Mesenchymal stem cell (in vitro differentiated cells and primary cell): ENCODE data around the gene ZGPAT.

Source experiments
- DNase-seq: peaks from one replicate; pipeline ENCODE4 v3.0.0-alpha.2; 2013
- H2AFZ ChIP-seq: one replicate; pipeline ENCODE4 v1.6.1; 2013; ENCODE audit warnings: low read depth, mild to moderate bottlenecking, control low read depth, inconsistent platforms, low read length, moderate library complexity
- H2AK5ac ChIP-seq: 2 replicates; pipeline ENCODE4 v1.6.1; 2013; ENCODE audit warnings: low read length, moderate library complexity, mild to moderate bottlenecking, inconsistent platforms; ENCODE audit not compliant: severe bottlenecking
- H2BK120ac ChIP-seq: one replicate; pipeline ENCODE4 v1.6.1; 2013; ENCODE audit warnings: low read depth, mild to moderate bottlenecking, inconsistent platforms, low read length, moderate library complexity
- H2BK12ac ChIP-seq, 2 experiments: one replicate each; pipeline ENCODE4 v1.6.1; 2013; ENCODE audit warnings: inconsistent platforms in 2 of 2, low read length in 2 of 2, mild to moderate bottlenecking in 2 of 2, moderate library complexity in 2 of 2, control low read depth in 1 of 2
- H2BK15ac ChIP-seq: one replicate; pipeline ENCODE4 v1.6.1; 2013; ENCODE audit warnings: mild to moderate bottlenecking, low read depth, inconsistent platforms; ENCODE audit not compliant: poor library complexity, severe bottlenecking
- H2BK5ac ChIP-seq: 2 replicates; pipeline ENCODE4 v1.6.1; 2013; ENCODE audit warnings: low read depth, mild to moderate bottlenecking, low read length, control low read depth, inconsistent platforms; ENCODE audit not compliant: poor library complexity, severe bottlenecking
- H3K14ac ChIP-seq, 2 experiments: one replicate each; pipeline ENCODE4 v1.6.1; 2013; ENCODE audit warnings: inconsistent platforms in 2 of 2, low read length in 2 of 2, control low read depth in 1 of 2, mild to moderate bottlenecking in 1 of 2, moderate library complexity in 1 of 2
- H3K18ac ChIP-seq, 2 experiments: one replicate each; pipeline ENCODE4 v1.6.1; 2013; ENCODE audit warnings: inconsistent platforms in 2 of 2, low read length in 2 of 2, control low read depth in 1 of 2, low read depth in 1 of 2, mild to moderate bottlenecking in 1 of 2
- H3K23ac ChIP-seq, 2 experiments: one replicate each; pipeline ENCODE4 v1.6.1; 2013; ENCODE audit warnings: inconsistent platforms in 2 of 2, low read length in 2 of 2, mild to moderate bottlenecking in 2 of 2, moderate library complexity in 2 of 2, control low read depth in 1 of 2
- H3K27ac ChIP-seq: 2 replicates; pipeline ENCODE4 v1.5.1; 2013; ENCODE audit warnings: mild to moderate bottlenecking, moderate library complexity, low read length, control low read depth, inconsistent platforms; ENCODE audit not compliant: poor library complexity, severe bottlenecking
- H3K27me3 ChIP-seq, 2 experiments: 2 replicates each; pipeline versions ENCODE4 v1.6.1 to v1.7.0; 2013; ENCODE audit warnings: low read length in 2 of 2, mild to moderate bottlenecking in 2 of 2, moderate library complexity in 2 of 2, control low read depth in 1 of 2, inconsistent platforms in 1 of 2; ENCODE audit not compliant: control insufficient read depth in 1 of 2, insufficient read depth in 1 of 2
- H3K36me3 ChIP-seq, 2 experiments: 2 replicates each; pipeline versions ENCODE4 v1.6.1 to v1.7.0; 2013; ENCODE audit warnings: low read length in 2 of 2, control low read depth in 1 of 2, inconsistent platforms in 1 of 2, low read depth in 1 of 2, mild to moderate bottlenecking in 1 of 2; ENCODE audit not compliant: insufficient read depth in 2 of 2, control insufficient read depth in 1 of 2
- H3K4ac ChIP-seq, 2 experiments: one replicate each; pipeline ENCODE4 v1.6.1; 2013; ENCODE audit warnings: inconsistent platforms in 2 of 2, low read length in 2 of 2, mild to moderate bottlenecking in 2 of 2, moderate library complexity in 2 of 2, control low read depth in 1 of 2, low read depth in 1 of 2
- H3K4me1 ChIP-seq: 2 replicates; pipeline ENCODE4 v1.6.1; 2013; ENCODE audit warnings: low read depth, low read length, control low read depth; ENCODE audit not compliant: control insufficient read depth, insufficient read depth
- H3K4me2 ChIP-seq: 2 replicates; pipeline ENCODE4 v1.6.1; 2013; ENCODE audit warnings: low read length, mild to moderate bottlenecking, inconsistent platforms; ENCODE audit not compliant: poor library complexity, severe bottlenecking
- H3K4me3 ChIP-seq, 2 experiments: 2 replicates each; pipeline versions ENCODE4 v1.5.1 to v1.7.0; 2013; ENCODE audit warnings: low read length in 2 of 2, mild to moderate bottlenecking in 2 of 2, control low read depth in 1 of 2, low read depth in 1 of 2; ENCODE audit not compliant: insufficient read depth in 1 of 2
- H3K79me1 ChIP-seq: replicated peaks from 2 replicates; pipeline ENCODE4 v1.6.1; 2013; ENCODE audit warnings: mild to moderate bottlenecking, control low read depth, low read length, inconsistent platforms; ENCODE audit not compliant: poor library complexity, severe bottlenecking
- H3K9ac ChIP-seq: 2 replicates; pipeline ENCODE4 v1.7.0; 2013; ENCODE audit warnings: mild to moderate bottlenecking, low read length, moderate library complexity
- H3K9me3 ChIP-seq: 2 replicates; pipeline ENCODE4 v1.7.0; 2013; ENCODE audit warnings: mild to moderate bottlenecking, low read length; ENCODE audit not compliant: control insufficient read depth
- H4K8ac ChIP-seq: one replicate; pipeline ENCODE4 v1.6.1; 2013; ENCODE audit warnings: inconsistent platforms, mild to moderate bottlenecking, low read length, moderate library complexity
- H4K91ac ChIP-seq: one replicate; pipeline ENCODE4 v1.6.1; 2013; ENCODE audit warnings: mild to moderate bottlenecking, low read length, inconsistent platforms
- WGBS: methylation state at CpG from one replicate; pipeline ENCODE4 v1.1.7; 2013; ENCODE audit warnings: mixed read lengths; 5-methylcytosine and 5-hydroxymethylcytosine counted together

The ZGPAT gene

DNA sequence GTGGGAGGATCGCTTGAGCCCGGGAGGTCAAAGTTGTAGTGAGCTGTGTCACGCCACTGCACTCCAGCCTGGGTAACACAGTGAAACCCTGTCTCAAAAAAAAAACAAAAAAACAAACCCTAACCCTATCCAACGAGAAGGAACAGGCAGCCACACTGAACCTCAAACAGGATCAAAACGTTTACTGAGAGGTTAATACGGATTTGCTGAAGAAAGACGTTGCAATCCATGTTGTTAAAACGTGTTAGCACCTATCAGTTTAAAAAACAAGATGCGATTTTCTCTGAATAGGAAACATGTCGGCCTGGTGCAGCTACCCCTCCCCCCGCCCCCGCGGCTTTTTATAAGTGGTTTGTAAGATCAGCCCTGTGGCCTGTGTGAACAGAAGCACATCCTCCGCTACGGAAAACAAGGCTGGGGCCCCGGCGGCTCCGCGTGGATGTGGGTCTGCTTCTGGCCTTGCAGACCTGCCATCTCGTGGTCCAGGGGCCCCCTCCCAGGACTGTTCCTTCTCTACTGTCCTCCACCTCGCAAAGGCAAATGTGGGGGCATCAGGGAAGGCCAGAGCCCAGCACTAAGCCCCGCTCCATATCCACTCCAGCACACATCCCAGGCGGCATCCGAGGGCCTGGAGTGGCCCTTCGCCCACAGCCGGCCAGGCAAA is 43.1 kb downstream of the ZGPAT start:
- Histone ChIP-seq H3K36me3 (peaks cover 0 to 52% of the 10 kb centered on the region in 2 experiments), H3K27ac (no peak overlapping the region), H3K79me1 (peaks cover 6% of the 10 kb centered on the region), H2BK12ac (no peak overlapping the region), H2BK15ac (no peak overlapping the region), H3K4me1 (no peaks in the 10 kb centered on the region), H3K4me2 (no peak overlapping the region), H2BK120ac (no peak overlapping the region), H4K8ac (no peak overlapping the region), H3K27me3 (peaks cover 0 to 7% of the 10 kb centered on the region in 2 experiments), H3K9ac (no peak overlapping the region), H2AK5ac (no peak overlapping the region), H3K9me3 (no peaks in the 10 kb centered on the region), H3K4me3 (no peak overlapping the region), H3K18ac (no peak overlapping the region), H4K91ac (no peak overlapping the region), H3K23ac (no peak overlapping the region), H3K4ac (no peak overlapping the region), H2BK5ac (no peak overlapping the region), H3K14ac (no peak overlapping the region), H2AFZ (no peak overlapping the region)
- 78% methylated on average over 25 of the region's 26 CpGs for WGBS
- no peak for DNase-seq

- H3K18ac ChIP-seq: no peak overlapping the region
- H3K23ac ChIP-seq: no peak overlapping the region
- no peak overlapping the region for H4K91ac ChIP-seq
- no peak overlapping the region for H3K14ac ChIP-seq
- H3K4ac ChIP-seq: no peak overlapping the region
- H2AFZ ChIP-seq: no peak overlapping the region
- no peak overlapping the region for H4K8ac ChIP-seq
- peaks cover 0 to 7% of the 10 kb centered on the region in 2 experiments for H3K27me3 ChIP-seq
- no peak overlapping the region for H3K4me2 ChIP-seq
- peaks cover 0 to 44% of the 10 kb centered on the region in 2 experiments for H3K36me3 ChIP-seq
- H3K9me3 ChIP-seq: no peaks in the 10 kb centered on the region
- no peak for DNase-seq
- H3K9ac ChIP-seq: no peak overlapping the region
- H2BK15ac ChIP-seq: peak overlapping the region; percentile 36
- no peak overlapping the region for H3K27ac ChIP-seq
- H3K79me1 ChIP-seq: peaks cover 4% of the 10 kb centered on the region
- no peak overlapping the region for H2BK5ac ChIP-seq
- H2AK5ac ChIP-seq: no peak overlapping the region
- 91% methylated on average over 31 of the region's 45 CpGs for WGBS
- no peak overlapping the region for H2BK12ac ChIP-seq
- H3K4me3 ChIP-seq: no peak overlapping the region
- no peaks in the 10 kb centered on the region for H3K4me1 ChIP-seq
- no peak overlapping the region for H2BK120ac ChIP-seq
Measured at GRCh38 chr20:63751471-63752271, 43.8 kb downstream of the ZGPAT start.

GRCh38 chr20:63752411-63753101 is 44.7 kb downstream of the ZGPAT start:
- Histone ChIP-seq H4K91ac (peak overlapping the region; percentile 16), H3K9me3 (no peaks in the 10 kb centered on the region), H2BK5ac (no peak overlapping the region), H3K4me2 (no peak overlapping the region), H3K27ac (no peak overlapping the region), H3K18ac (no peak overlapping the region), H2BK15ac (no peak overlapping the region), H3K14ac (no peak overlapping the region), H2AFZ (no peak overlapping the region), H4K8ac (no peak overlapping the region), H3K4ac (no peak overlapping the region), H3K9ac (no peak overlapping the region), H3K23ac (no peak overlapping the region), H2BK120ac (no peak overlapping the region), H3K27me3 (peaks cover 0 to 7% of the 10 kb centered on the region in 2 experiments), H3K36me3 (peaks cover 0 to 43% of the 10 kb centered on the region in 2 experiments), H2BK12ac (no peak overlapping the region), H3K4me1 (no peaks in the 10 kb centered on the region), H3K4me3 (no peak overlapping the region), H2AK5ac (no peak overlapping the region), H3K79me1 (peaks cover 4% of the 10 kb centered on the region)
- WGBS: 96% methylated on average over 48 of the region's 50 CpGs
- DNase-seq: no peak

GRCh38 chr20:63753381-63753780 is 45.5 kb downstream of the ZGPAT start:
- H4K91ac ChIP-seq: no peak overlapping the region
- H2BK15ac ChIP-seq: no peak overlapping the region
- H3K79me1 ChIP-seq: peaks cover 4% of the 10 kb centered on the region
- H3K4me2 ChIP-seq: no peak overlapping the region
- no peak overlapping the region for H3K14ac ChIP-seq
- H3K9ac ChIP-seq: no peak overlapping the region
- H3K18ac ChIP-seq: no peak overlapping the region
- H3K9me3 ChIP-seq: no peaks in the 10 kb centered on the region
- H3K4me3 ChIP-seq: no peak overlapping the region
- H2BK12ac ChIP-seq: no peak overlapping the region
- WGBS: 96% methylated on average over 13 of the region's 13 CpGs
- no peak for DNase-seq
- no peak overlapping the region for H2AFZ ChIP-seq
- H3K23ac ChIP-seq: no peak overlapping the region
- peaks cover 0 to 42% of the 10 kb centered on the region in 2 experiments for H3K36me3 ChIP-seq
- no peaks in the 10 kb centered on the region for H3K4me1 ChIP-seq
- no peak overlapping the region for H2AK5ac ChIP-seq
- H2BK5ac ChIP-seq: no peak overlapping the region
- no peak overlapping the region for H3K4ac ChIP-seq
- no peak overlapping the region for H3K27ac ChIP-seq
- no peak overlapping the region for H4K8ac ChIP-seq
- H3K27me3 ChIP-seq: peaks cover 0 to 7% of the 10 kb centered on the region in 2 experiments
- no peak overlapping the region for H2BK120ac ChIP-seq
